ENCODE data around the gene PAM16. TPM values are rescaled to one million over a fixed set of nuclear protein-coding genes. Genes with fewer than 3 reads are reported as not detected.

Gene PAM16
- total and polyA plus RNA-seq, 9 of the 15 experiments (the other 6 are each of a cell fraction or from before 2014, with no cell fraction given) = 38.7 to 273 (median 79.3) TPM

GRCh38 chr16:4378999-4379690, 28.0 kb upstream of the PAM16 start:
- Histone ChIP-seq H3K36me3 (ENCODE audit: control insufficient read depth, insufficient read depth, low read length) (peaks cover 27% of the 10 kb centered on the region; the same call in 1 of the 3 replicates), H3K9me1 (ENCODE audit: control insufficient read depth, insufficient read depth, low read length) (peaks cover 5% of the 10 kb centered on the region), H3K9me3 (replicated peaks; ENCODE audit: control insufficient read depth, insufficient read depth, low read depth, low read length) (no peaks in the 10 kb centered on the region), H3K4me3 (no peak overlapping the region), H3K4me2 (ENCODE audit: insufficient read depth, low read length) (no peak overlapping the region), H4K20me1 (replicated peaks; ENCODE audit: control insufficient read depth, insufficient read depth, low read length) (peaks cover 4% of the 10 kb centered on the region; the same call in 1 of the 2 replicates), H3K79me2 (ENCODE audit: control insufficient read depth, insufficient read depth, low read length) (0 out of 3 replicates have a peak, but pooled peaks cover 2% of the 10 kb centered on the region), H3K9ac (ENCODE audit: insufficient read depth in 1 of 2, low read depth in 2 of 2, low read length in 2 of 2) (peak overlapping the region in 1 of 2 experiments; percentile 76; a peak in 2 of 4 replicates), H3K27ac (ENCODE audit: extremely low read depth, low read depth, low read length) (no peak overlapping the region; the same call in 2 of the 3 replicates), H3K27me3 (ENCODE audit: control insufficient read depth in 2 of 2, insufficient read depth in 2 of 2, low read length in 2 of 2) (no peaks in the 10 kb centered on the region), H2AFZ (ENCODE audit: low read depth, low read length) (no peak overlapping the region), H3K4me1 (replicated peaks in 1 of 2; ENCODE audit: control insufficient read depth in 2 of 2, insufficient read depth in 2 of 2, low read length in 2 of 2) (peaks cover 12 to 73% of the 10 kb centered on the region in 2 experiments)
- intact Hi-C loops (cut with micrococcal nuclease) = no loop called here
- FAIRE-seq = no peak
- DNase-seq (ENCODE audit: extremely low read depth in 1 of 4, low spot score in 3 of 4) = peak in 1 of 4 experiments; percentile 17
- BruUV-seq (replicated peaks) = no TSS peak
- no peak for ATAC-seq
- CTCF ChIA-PET (ENCODE audit: low intra/inter-chr PET ratio) = no interaction called here
- in situ Hi-C loops (cut with MboI) = no loop called here
- POLR2A ChIA-PET = interaction anchor here (0.6 to 1.5 kb wide), 4 partner anchors 8 to 25 kb away, joined by 3 to 7 read pairs (median 4); partner anchors contain the start of gene VASN
- 86% methylated on average over 13 of the region's 21 CpGs for WGBS (ENCODE audit: insufficient coverage, low coverage, missing lambda C conversion rate)
- no peak for TF ChIP-seq ZBTB17 (CRISPR knock-in tag; IDR thresholded peaks at IDR 0.05)
- TF ChIP-seq TCF7 (IDR thresholded peaks at IDR 0.05; ENCODE audit: borderline replicate concordance) = no peak
- TF ChIP-seq ZNF407 (IDR thresholded peaks at IDR 0.05; ENCODE audit: low read depth) = no peak
- no peak for TF ChIP-seq PATZ1 (CRISPR knock-in tag; IDR thresholded peaks at IDR 0.05; ENCODE audit: borderline replicate concordance)
- no peak for TF ChIP-seq DIDO1 (tag; IDR thresholded peaks at IDR 0.05; ENCODE audit: low read depth)
- no peak for TF ChIP-seq ZNF143 (CRISPR knock-in tag; IDR thresholded peaks at IDR 0.05)
- TF ChIP-seq KDM2B (CRISPR knock-in tag; IDR thresholded peaks at IDR 0.05) = no peak
- TF ChIP-seq ZNF668 (CRISPR knock-in tag; IDR thresholded peaks at IDR 0.05) = no peak
- no peak for TF ChIP-seq PML (IDR thresholded peaks at IDR 0.05; ENCODE audit: low read length)
- TF ChIP-seq HCFC1 (IDR thresholded peaks at IDR 0.05; ENCODE audit: low read depth, low read length) = no peak
- TF ChIP-seq SAFB (IDR thresholded peaks at IDR 0.05; ENCODE audit: borderline replicate concordance, low read depth, low read length) = no peak
- TF ChIP-seq SMARCB1 (IDR thresholded peaks at IDR 0.05; ENCODE audit: insufficient read length, low read depth) = no peak

All from K562 (cell line).